Mucosa of descending colon (tissue), 3 donors: ENCODE data around the gene TMEM86B. TPM values are rescaled to one million over a fixed set of nuclear protein-coding genes. Genes with fewer than 3 reads are reported as not detected.

Experiments
- ATAC-seq: fragments of 200-7000 bp; cut with Tn5 transposase; one replicate; pipeline ENCODE4 v1.9.1; 2020; ENCODE audit warnings: mild to moderate bottlenecking, moderate library complexity
- DNase-seq, 3 donors: peaks; one replicate each; pipeline ENCODE4 v3.0.0-alpha.2; 2020
- H3K36me3 ChIP-seq: fragments of 200-600 bp; one replicate; pipeline ENCODE4 v1.8.0; 2021; ENCODE audit warnings: low read depth, mild to moderate bottlenecking
- H3K4me1 ChIP-seq: fragments of 200-600 bp; one replicate; pipeline ENCODE4 v1.8.0; 2021; ENCODE audit warnings: low read depth, mild to moderate bottlenecking
- H3K4me3 ChIP-seq: fragments of 200-600 bp; one replicate; pipeline ENCODE4 v1.8.0; 2021; ENCODE audit warnings: mild to moderate bottlenecking
- H3K9me3 ChIP-seq: fragments of 200-600 bp; one replicate; pipeline ENCODE4 v1.8.0; 2021; ENCODE audit warnings: mild to moderate bottlenecking
- intact Hi-C, 2 donors: fragments of 100-400 bp; cut with DNase I in 1 of 2; cut with micrococcal nuclease in 1 of 2; formaldehyde crosslinking; loops; one replicate each; pipeline versions ENCODE4 v1.11.0 to v1.11.1; 2022; cut with DNase I, micrococcal nuclease
- long read RNA-seq, 2 donors: library from polyadenylated mRNA; unstranded; transcript quantifications; one replicate each; pipeline ENCODE4 v2.0.0, GENCODE V29; 2019 to 2021
- total RNA-seq, 3 donors: library from RNA; stranded (reverse); fragmentation: NEBNext Ultra II Directional in 2 of 3; extraction: Animal tissue kit (Norgen Biotek cat#: 25700) in 2 of 3; gene quantifications; one replicate each; pipeline versions ENCODE4 v1.2.1 to v1.2.4, GENCODE V29; 2021 to 2023
- TF ChIP-seq, protein P1 (sequence below): fragments of 200-600 bp; IDR thresholded peaks from one replicate; pipeline ENCODE4 v1.8.0; 2022; ENCODE audit warnings: antibody characterized with exemption, mild to moderate bottlenecking
- donor health status: DM: no; HTN: no; CAD: no; lungs with moderate emphysema.
- donor health status: DM: no; HTN: no; CAD: no.
- donor health status: DM: no; HTN: yes; CAD: no.

The TMEM86B gene, protein sequence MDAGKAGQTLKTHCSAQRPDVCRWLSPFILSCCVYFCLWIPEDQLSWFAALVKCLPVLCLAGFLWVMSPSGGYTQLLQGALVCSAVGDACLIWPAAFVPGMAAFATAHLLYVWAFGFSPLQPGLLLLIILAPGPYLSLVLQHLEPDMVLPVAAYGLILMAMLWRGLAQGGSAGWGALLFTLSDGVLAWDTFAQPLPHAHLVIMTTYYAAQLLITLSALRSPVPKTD
- 1 to 10 TPM; 3.4 to 4.5 (median 3.7) TPM for total RNA-seq
- long read RNA-seq, donor 1: 0 reads
- long read RNA-seq, donor 2: 0 reads

DNA sequence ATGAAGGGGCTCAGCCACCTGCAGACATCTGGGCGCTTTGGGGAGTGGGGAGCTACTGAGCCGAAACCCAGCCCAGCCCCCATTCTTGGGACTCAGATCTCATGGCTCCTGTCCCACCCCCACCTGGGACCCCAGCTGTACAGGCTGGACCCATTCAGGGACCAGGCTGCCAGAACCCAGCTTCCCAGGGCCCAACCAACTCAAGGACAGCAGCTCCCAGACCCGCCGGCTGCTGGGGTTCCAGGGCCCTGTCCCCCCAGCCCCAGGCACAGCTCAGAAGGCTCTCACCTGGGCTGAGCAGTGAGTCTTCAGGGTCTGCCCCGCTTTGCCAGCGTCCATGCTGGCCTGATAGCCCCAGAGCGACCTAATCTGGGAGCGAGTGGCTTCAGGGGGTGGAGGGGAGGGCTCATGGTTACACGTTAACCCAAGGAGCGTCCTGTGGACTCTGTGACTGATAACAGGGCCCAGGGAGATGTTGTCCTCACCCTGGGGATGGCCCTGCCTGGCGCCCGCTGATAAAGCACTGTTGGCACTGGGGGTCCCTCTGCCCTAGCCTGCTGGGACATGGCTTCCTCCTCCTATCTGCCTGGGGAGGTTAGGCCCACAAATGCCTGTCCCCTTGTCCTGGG lies at the start of gene TMEM86B:
TSS of gene TMEM86B (minus strand) at position 361 of the 629 bp plus-strand sequence. CDS start at position 339, 22 bp downstream.
- no peaks in the 10 kb centered on the region for H3K4me1 ChIP-seq
- TF ChIP-seq, protein P1, sequence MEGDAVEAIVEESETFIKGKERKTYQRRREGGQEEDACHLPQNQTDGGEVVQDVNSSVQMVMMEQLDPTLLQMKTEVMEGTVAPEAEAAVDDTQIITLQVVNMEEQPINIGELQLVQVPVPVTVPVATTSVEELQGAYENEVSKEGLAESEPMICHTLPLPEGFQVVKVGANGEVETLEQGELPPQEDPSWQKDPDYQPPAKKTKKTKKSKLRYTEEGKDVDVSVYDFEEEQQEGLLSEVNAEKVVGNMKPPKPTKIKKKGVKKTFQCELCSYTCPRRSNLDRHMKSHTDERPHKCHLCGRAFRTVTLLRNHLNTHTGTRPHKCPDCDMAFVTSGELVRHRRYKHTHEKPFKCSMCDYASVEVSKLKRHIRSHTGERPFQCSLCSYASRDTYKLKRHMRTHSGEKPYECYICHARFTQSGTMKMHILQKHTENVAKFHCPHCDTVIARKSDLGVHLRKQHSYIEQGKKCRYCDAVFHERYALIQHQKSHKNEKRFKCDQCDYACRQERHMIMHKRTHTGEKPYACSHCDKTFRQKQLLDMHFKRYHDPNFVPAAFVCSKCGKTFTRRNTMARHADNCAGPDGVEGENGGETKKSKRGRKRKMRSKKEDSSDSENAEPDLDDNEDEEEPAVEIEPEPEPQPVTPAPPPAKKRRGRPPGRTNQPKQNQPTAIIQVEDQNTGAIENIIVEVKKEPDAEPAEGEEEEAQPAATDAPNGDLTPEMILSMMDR: no peak
- intact Hi-C loops: no loop called here
- no peaks in the 10 kb centered on the region for H3K9me3 ChIP-seq
- ATAC-seq (peak; percentile 64), DNase-seq (no peak)
- no peak within 1 kb of the TSS for H3K4me3 ChIP-seq
- peaks cover 8% of the 10 kb centered on the region for H3K36me3 ChIP-seq

DNA sequence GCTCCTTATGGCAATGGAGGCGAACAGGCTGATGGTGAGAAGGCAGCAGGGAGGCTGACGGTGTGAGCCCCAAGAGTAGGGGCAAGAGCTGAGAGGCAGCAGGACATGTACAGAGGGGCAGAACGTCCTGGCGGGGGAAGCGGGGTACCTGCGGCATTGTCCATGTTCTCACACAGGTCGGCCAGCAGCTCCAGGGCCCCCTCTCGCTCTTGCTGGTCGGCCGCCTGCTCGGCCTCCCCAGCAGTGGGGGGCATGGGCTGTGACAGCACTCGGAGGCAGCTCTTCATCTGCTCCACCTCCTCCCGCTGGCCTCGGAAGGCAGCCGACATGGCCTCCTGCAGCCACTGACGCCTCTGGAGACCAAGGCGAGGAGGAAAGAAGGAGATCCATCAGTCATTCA lies 48.9 kb upstream of the TMEM86B start:
- no peak overlapping the region for H3K4me3 ChIP-seq
- peaks cover 11% of the 10 kb centered on the region for H3K4me1 ChIP-seq
- ATAC-seq (no peak), DNase-seq (no peak)
- no peaks in the 10 kb centered on the region for H3K9me3 ChIP-seq
- no peaks in the 10 kb centered on the region for H3K36me3 ChIP-seq
- TF ChIP-seq, protein P1: no peak
- intact Hi-C loops: no loop called here

DNA sequence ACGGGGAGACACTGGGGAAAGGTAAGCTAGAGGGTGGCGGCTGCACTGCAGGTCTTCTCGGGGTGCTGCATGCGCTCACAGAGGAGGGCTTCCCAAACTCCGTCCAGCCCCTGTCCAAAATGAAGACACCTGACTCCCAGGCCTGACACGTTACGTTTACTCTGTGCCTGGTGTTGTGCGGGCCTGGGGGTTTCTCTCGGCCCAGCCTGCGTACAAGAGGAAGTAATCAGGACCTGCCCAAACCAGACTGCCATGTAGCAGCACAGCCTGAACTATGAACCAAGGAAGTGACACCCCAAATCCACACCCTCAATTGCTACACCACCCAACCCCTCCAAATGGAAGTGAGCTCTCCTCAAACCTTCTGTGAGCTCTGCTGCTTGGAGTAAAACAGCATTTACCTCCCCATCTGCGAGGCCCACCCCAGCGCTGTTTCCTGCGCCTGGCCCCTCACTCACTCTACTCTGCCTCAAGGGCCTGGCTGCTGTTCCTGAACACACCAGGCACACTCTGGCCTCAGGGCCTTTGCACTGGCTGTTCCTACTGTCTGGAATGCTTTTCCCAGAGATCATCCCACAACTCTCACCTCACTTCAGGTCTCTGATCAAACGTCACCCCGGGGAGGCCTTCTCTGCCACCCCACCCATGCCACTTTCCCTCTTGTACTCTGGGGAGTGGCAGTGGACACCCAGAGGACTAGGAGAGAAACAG lies 48.3 kb upstream of the TMEM86B start:
- ATAC-seq: no peak
- no peaks in the 10 kb centered on the region for H3K9me3 ChIP-seq
- peaks cover 11% of the 10 kb centered on the region for H3K4me1 ChIP-seq
- H3K4me3 ChIP-seq: no peak overlapping the region
- intact Hi-C loops: no loop called here
- H3K36me3 ChIP-seq: no peaks in the 10 kb centered on the region
- TF ChIP-seq, protein P1: no peak
- no peak for DNase-seq

DNA sequence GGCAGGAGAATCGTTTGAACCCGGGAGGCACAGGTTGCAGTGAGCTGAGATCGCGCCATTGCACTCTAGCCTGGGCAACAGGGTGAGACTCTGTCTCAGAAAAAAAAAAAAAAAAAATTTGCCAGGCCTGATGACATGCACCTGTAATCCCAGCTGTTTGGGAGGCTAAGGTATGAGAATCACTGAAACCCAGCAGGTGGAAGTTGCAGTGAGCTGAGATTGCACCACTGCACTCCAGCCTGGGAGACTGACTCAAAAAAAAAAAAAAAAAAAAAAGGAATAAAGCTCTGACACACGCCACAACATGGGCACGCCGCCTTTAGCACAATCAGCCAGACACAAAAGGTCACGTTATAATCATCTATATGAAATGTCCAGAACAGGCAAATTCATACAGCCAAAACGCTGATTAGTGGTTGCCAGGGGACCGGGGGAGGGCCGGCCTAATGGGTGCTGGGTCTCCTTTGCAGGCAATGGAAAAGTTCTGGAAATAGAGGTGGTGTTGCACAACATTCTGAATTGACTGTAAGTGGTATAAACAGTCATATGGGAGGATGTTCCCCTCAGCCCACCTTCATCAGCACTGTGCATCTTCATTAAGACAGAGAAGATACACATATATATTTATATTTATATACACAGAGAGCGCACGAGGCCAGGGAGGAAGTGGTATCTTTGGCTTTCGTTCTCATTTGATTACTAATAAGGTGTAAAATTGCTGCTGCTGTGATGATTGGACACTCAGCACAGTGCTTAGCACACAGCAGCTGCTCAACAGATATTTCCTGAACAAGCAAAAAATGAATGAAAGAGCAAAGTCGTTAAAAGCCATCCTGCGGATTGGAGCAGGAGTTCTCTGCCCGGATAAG lies 47.5 kb upstream of the TMEM86B start:
- H3K9me3 ChIP-seq: no peaks in the 10 kb centered on the region
- TF ChIP-seq, protein P1: no peak
- ATAC-seq: no peak
- no peak overlapping the region for H3K4me3 ChIP-seq
- H3K36me3 ChIP-seq: no peaks in the 10 kb centered on the region
- intact Hi-C loops: no loop called here
- H3K4me1 ChIP-seq: peaks cover 11% of the 10 kb centered on the region
- DNase-seq: no peak

DNA sequence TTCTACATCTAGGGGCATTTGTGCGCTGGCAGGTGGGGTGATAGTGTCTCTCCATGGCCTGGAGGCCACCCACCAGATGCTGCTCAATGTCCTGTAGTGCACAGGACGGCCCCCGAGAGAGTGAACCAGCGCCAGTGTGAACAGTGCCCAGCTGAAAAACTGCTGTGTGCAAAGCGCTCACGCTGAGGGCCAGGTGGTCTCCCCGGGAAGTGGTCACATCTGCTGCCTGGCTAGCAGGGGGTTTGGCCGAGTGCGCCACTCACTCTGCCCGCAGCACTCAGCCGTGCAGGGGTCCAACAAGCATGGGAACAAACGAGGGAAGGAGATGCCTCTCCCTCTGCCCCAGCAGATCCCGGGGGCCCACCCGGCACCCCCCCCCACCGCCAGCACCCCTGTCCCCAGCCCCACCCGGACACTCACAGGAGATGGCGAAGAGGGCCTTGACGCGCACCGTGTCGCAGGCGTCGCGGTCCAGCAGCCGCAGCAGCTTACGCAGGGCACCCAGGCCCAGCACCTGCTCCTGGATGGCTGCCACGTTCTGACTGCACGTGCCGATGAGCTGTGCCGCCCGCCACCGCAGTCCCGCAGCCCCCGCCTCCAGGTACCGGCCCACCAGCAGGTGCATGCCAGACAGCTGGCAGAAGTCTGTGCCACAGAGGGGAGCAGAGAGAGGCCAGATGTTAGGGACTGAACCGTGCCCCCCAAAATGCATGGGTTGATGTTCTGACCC lies 45.6 kb upstream of the TMEM86B start:
- intact Hi-C loops: no loop called here
- no peaks in the 10 kb centered on the region for H3K36me3 ChIP-seq
- no peak for ATAC-seq

More for the DNA sequence above, 45.6 kb upstream of the TMEM86B start:
- TF ChIP-seq, protein P1: no peak
- Histone ChIP-seq H3K4me3 (no peak overlapping the region), H3K9me3 (no peaks in the 10 kb centered on the region), H3K4me1 (peaks cover 2% of the 10 kb centered on the region)
- DNase-seq: no peak
